HG03039 (cell line): Measurements from ENCODE around the gene LYPD6B.

Source experiments
- ATAC-seq: cut with Tn5 transposase; IDR thresholded peaks from one replicate; pipeline ENCODE4 v1.9.1; 2021; ENCODE audit warnings: mild to moderate bottlenecking, moderate library complexity; ENCODE audit not compliant: unreplicated experiment

The LYPD6B gene

DNA sequence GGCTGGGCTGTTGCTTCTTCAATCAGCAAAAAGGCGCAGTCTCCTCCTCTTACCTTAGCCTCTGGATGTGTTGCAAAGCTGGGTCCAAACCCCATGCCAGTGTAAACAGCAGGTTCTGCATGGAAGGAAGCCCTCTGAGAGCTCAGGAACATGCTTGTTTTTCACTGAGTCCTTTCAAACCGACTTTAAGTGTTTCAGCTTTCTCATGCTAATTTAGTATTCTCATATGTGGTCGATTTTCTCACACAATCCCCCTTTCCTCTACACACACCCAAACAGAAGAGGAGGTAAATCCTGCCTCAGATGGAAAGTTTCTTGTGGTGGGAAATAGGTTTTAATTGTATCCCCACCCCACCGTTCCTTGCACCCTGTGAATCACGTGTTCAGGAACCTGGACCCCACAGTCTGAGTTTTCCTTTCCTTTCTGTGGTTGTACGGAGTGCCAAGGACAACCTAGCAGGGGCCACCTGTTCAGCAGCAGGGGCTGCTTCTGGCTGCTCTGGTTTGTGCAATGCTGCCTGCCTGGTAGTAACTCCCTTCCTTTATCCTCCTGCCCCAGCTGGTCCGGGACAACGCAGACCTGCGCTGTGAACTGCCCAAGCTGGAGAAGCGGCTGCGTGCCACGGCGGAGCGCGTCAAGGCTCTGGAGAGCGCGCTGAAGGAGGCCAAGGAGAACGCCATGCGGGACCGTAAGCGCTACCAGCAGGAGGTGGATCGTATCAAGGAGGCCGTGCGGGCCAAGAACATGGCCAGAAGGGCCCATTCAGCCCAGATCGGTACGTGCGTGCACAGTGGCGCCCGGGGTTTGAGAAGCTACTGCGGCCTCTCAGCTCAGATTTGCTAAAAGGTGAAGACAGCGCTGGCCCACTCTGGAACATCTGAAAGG lies 28.7 kb upstream of the LYPD6B start:
- no peak for ATAC-seq

DNA sequence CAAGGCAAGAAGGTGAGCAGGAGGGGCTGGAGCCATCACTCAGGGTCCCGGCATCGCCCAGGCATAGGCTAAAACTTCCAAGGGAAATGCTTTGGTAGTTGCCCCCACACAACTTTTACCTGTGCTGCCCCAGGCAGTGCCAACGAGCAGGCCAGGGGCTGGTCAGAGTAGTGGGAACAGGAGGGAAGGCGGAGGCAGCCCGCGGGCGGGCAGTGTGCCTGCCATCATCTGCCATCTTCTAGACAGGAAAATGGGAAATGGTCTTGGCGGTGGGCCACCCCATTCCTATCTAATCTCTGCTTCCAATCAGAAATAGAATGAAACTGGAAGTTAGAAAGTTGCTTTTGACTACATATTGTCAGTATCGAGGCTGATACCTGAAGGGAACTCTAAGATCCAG lies 26.0 kb upstream of the LYPD6B start:
- no peak for ATAC-seq

DNA sequence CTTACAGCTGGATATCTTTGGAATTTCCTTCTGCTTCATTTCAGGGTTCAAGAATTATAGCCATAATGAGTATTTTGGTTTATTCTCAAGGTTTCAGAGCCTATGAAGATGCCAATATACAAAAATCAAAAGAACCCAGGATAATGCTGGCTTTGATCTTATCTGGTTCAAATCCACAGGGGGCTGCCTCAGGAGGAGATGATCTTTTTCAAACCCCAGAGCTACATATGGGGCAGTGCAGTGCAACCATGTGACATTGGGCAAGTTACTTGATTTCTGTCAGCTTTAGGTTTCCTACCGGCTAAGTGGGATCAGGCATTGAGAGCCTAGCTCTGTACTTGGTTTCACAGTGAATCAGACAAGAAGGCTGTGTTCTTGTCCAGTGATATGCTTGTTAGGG lies 23.0 kb upstream of the LYPD6B start:
- no peak for ATAC-seq

DNA sequence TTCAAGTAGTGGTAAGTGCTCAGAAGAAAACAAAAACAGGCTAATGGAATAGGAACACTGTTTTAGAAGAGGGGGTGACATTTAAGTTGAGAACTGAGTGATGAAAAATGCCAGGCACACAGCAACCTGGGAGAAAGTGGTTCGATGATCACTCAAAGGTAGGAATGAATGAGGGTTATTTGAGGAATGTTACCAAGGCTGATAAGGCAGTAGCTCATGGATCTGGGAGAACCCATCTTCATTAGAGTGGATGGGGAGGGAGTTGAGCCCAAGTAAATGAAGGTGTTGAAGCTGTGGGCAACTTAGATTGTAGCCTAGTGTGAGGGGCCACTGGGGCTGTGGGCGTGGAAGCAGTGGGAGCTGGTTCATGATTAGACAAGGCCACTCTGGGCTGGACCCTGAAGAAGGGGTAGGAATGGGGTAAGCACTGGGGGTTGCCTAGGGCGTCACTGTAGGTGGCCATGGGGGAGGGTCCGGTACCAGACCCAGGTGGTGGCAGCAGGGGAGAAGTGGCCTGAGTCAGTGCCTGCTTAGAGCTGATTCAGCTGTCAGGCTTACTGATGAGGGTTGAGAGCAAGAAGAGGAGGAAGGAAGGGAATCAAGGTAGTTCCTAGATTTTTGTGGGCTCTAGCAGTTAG lies 22.5 kb upstream of the LYPD6B start:
- ATAC-seq = no peak

DNA sequence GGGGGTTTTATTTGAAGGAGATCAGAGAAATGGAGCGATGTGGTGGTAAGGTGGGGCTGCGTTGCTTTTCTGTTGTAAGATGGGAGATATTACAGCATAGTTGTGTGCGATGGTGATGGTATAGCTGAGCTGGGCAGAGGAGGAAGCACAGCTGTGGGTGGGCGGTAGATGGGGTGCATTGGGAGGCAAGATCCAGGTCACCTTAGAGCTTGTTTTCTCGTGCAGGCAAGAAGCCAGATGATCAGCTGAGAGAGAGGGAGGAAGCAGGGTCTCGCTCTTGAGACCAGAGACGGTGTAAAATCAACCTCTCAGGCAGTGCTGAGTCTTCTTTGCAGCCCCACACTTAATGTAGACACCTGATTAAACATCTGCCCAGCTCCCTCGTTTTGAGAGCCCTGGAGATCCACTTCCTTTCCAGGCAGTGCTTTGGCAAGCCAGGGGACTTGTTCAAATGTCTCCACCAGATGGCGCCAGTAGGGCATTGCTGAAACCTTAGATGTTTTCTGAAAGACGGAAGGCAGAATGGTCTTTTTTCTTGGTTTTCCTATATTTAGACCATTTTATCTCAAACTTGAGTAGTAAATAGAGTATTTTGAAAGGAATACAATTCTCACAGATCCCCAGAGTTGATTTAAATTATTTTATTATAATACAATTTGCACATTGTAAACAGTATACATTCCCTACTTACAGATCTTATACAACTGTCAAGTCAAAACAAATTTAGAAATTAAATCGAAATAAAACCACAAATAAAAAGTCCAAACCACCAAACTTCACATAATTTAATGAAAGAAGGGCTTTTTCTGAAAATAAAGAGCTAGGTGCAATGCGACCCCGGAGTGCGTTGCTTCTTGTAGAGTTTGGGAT lies 21.1 kb upstream of the LYPD6B start:
- no peak for ATAC-seq

DNA sequence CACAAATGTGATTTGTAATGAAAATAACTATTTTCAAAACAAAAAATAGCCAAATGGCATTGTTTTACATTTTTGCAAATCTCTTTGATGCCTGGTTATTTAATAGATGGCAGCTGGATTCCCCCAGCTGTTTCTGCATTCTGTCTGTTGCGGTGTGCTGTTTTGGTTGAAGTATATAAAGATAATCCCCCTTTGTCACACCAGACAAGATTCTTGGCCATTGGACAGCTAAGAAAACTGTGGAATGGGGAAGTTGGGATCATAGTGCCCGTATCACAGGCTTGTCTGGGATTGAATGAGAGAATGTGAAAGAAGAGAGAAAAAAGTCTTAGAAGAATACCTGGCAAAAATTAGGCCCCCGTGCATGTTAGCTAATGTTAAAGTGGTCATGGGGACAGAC lies 19.5 kb upstream of the LYPD6B start:
- ATAC-seq = no peak

DNA sequence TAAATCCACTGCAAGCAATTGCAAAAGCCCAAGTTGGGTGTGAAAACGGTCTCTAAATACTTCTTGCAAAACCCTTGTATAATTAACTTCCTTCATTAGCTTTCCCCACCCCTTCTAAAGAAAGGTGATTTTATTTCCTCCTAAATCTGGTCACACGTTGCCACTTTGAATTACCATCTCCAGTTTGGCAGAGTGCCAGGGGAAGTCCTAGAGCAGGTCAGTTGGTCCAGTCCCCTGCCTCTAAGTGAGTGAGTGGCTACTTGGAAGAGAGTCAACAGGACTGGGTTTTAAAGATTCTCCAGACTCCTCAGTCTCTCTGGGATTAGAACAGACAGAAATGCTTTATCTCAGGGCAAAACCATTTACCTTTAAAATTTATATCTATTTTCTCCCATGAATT lies 18.7 kb upstream of the LYPD6B start:
- ATAC-seq = no peak

DNA sequence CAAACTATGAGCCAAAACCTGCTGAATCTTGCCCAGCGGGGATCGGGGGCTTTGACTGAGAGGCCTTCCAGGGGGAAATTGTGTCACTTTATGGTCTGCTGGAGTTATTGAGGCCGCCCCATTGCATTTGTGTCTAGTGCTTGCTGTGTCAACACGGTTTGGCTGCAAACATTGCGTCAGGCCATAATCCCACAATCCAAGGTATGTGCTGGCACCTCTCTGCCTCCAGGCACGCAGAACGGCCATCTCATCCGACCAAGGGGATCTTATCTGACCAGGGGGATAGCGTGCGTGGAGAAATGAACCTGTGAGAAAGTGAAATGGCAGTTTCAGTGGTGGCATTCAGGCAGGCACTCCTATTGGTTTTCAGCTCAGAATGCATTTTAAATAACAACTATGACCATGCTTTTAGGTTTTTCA lies 18.1 kb upstream of the LYPD6B start:
- peak; percentile 37 for ATAC-seq

DNA sequence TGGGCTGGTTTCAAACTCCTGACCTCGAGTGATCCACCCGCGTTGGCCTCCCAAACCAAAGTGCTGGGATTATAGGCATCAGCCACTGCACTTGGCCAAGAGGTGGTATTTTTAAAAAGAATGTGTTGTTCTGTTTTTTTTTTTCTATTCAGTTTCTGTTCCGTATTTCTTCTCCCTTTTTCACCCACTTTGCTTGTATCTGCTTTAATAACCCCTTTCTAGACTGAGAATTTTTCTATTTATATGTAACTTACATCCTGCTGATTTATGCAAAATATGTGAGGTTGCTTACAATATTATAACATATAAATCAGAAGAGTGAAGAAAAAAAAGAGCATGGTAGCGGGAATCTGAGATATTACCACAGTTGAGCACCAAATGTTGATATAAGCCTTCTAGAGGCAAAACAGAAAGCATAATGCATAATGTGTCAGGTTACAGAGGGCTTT lies 17.2 kb upstream of the LYPD6B start:
- peak; percentile 60 for ATAC-seq

DNA sequence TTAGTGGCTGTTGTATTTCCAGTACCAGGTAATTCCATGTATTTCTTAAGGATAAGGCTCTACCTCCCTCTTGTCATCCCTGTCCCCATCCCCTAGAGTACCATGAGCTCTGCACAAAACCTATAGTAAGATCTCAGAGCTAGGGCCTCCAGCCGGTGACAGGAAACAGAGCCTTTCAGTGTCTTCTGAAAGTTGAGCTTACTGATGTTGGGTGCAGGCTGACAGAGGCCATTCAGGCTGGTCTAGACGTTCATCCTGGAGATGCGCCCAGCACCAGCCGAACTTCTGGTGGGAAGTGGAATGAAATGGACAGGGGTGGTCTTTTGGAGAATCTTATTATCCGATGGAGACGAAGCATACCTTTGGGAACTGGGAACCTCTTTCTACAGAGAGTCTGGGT lies 16.7 kb upstream of the LYPD6B start:
- ATAC-seq = peak; percentile 52

DNA sequence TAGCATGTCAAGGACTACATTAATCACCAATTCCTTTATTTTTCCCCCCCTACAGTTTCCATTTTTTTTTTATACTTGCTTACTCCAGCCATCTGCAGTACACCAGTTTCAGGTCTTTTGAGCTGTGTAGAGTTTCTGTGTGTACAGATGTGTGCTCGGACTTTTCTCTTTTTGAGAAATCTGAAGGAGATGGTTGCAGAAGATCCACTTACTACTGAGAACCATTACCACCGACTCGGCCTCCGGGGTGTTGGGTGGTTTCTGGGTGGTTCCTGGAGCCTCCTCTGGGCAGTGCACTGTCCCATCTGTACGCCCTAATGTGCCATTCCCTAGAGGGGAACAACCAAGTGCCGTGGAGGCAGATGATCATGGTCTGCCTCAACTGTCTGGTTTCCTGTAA lies 15.4 kb upstream of the LYPD6B start:
- ATAC-seq = no peak

DNA sequence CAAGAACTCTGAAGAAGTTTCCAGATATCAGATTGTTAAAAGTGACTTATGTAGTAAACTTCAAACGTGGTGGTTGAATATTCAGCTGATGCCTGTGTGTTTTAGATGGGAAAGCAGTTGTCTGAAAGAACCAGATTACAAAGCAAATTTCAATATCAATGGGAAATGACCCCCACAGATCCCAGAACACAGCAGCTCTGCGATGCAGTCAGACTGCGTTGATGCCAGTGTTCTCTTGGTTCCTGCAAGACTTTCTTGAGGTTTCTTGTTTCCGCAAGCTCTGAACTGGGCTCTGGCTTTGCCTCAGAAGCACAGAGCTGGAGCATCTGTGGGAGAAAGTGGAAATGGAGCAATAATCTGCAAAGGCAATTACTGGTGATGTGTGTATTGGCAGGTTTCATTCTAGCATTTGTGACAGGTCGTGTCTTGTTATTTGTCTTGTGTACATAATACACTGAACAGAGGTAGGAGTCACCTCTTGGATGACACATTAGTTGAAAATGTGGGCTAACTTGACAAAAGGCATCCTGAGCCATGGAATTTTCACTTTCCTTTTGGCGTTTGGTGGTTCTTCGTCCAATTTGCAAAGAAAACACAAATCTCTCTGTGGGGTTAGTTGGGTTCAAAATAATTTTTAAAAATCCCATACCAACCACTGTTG lies 10.8 kb upstream of the LYPD6B start:
- no peak for ATAC-seq

DNA sequence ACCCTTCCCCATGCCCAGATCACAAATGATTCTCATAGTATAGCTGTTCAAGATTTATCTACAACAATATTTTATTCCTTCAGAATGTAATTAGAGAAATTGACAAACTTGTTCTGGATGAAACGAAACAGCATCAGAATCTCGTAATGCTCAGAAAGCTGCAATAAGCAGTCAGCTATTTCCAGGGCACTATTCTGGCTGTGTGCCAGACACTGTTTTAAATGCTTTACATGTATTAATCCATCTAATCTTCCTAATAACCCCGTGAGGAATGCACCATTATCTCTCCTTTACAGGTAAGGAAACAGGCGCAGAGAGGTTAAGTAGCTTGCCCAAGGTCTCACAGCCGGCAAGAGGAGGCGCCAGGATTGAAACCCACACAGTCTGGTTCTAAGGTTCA lies 10.1 kb upstream of the LYPD6B start:
- ATAC-seq = no peak

DNA sequence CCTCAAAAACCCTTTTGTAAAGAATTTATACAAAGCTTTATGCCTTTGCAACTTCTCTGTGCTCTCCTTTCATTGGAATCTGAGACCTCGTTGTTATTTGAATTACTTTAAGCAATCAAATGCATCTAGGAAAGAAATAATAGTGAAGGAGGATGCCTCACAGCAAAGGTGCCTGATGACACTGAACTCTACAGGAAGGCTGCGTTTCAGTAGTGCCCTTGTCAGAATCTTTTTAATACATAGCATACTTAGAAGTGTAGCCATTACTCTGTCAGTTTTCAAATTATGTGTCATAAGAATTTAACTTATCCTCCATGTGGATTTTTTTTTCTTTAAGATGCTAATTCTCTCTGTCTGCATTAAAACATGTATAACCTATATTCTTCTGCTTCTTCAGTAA lies 9.6 kb upstream of the LYPD6B start:
- no peak for ATAC-seq

DNA sequence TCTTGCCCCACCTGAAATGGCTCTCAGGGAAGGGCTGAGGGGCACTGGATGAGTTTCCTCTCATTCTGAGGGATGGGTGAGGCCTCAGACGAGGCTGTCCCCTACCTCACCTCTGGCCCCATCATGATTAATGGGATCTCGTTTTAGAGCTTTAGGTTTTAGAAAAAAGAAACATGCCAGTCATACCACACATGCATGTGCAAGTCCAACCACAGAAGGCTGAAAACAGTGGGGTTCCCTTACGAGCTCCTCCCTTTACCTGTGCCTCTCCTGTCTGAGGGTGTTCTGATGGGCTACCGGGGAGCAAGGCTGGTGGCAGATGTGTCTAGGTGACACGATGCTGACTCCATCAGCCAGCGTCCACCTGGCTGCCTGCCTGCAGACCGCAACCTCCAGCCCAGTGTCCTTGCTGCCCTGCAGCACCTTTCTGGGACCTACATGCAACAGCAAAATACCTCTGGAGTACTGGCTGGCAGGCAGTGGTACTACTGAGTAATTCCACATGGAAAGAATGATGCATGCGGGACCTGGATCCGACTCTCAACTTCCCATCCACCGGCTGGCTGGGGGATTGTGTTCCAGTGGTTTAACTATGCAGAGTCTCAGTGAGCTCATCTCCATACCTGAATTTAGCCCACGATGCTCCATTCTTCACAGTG lies 9.1 kb upstream of the LYPD6B start:
- no peak for ATAC-seq

DNA sequence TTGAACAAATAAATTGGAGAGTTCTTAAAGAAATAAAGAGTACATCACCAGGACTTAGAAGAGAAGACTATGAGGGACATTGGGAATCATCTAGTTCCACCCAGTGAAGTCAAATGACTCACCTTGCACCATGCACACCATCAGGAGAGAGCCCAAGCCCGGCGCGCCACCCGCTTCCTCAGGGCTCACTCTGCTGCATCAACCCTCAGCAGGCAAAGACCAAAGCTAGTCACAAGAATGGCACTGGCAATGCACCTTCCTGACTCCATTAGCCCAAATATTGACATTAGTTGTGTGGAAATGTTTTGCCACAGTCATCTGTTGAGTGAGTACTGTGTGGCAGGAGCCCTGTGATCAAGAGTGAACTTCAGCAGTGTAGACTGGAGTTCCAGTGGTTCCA lies 7.1 kb upstream of the LYPD6B start:
- ATAC-seq = no peak

DNA sequence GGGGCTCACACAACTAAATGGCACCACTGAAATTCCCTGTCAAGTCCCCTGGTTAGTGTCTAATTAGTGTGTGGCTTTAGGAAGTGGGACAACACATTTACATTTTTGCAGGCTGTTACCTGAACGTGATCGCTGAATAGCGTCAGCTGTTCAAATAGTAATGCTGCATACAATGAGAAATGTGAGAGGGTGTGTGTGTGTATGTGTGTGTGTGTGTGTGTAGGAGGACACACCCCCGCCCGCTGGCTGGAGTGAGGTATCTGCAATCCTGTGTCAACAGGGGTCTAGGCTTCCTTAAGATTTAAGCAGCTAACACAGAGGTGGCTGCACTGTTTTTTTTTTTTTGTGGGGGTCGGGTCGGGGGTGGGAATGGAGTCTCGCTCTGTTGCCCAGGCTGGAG lies 4.8 kb upstream of the LYPD6B start:
- no peak for ATAC-seq

DNA sequence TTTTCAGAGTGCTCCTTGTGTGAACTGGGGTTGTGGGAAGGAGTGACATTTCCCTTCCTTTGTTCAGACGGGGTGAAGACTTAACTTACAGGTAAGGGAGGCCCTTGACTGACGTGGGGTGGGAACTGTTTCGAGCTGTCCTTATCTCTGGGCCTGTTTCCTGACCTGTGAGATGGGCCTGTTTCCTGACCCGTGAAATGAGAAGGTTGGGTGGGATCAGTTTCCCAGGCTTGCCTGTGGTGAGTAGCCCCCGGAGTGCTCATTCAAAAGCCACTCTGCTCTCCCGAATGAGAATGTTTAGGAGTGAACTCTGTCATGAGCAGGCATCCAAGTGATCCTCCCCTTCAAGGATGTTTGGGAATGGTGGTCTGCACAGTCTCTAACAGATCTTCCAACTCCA lies 4.1 kb upstream of the LYPD6B start:
- no peak for ATAC-seq

DNA sequence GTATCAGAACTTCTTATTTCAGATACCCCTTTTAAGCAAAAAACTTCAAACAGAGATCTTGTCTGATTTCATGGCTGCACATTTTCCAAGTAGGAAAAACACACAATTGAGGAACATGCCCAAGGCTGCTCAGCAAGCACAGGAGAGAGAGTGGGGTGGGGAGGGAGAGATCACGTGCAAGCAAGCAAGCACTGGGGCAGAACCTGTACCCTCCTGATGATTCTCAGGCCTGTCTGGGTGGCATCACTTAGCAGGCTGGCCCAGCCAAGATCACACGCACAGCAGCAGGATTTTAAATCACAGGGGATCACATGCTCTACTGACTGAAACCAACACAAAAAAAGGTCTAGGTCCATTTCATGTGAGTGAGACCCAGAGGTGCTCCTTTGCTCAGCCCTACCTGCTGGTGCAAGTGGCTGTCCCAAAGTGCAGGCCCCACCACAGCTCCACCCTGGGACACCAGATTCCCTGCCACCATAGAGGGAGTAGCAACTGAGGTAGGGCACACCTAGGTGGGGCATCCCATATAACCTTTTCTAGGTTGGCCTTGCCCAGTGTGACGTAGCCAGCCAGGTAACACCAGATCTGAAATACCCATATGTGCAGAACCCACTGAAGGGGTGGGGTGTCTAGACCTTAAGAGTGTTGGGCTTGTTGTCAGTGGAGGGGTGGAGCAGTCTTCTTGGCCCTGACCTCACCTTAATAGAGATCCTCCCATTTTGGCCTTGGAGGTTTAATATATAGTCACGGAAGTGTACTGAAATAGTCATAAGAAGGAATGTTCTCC lies 1.8 kb upstream of the LYPD6B start:
- no peak for ATAC-seq

DNA sequence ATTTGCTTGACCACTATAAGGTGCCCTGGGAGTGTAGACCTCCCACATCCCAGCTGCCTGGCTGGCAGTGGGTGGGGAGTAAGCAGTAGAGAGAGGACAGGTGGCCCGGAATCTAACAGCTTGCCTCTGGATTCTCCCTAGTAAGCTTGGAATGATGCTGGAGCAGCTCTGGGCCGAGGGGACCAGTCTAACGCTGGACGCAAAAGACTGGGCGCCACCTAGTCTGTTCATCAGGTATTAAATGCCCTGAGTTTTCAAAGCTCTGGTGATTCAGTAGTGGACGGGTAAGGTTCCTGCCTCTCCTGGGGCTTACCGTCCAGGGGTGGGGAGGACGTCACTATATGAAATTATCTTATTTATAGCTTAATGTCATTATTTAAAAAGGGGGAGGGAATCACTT lies 648 bp upstream of the LYPD6B start:
- no peak for ATAC-seq
